ENCODE data around the gene PCYT1B.
"Not testable (repeated sequence)": the region's sequence is repeated elsewhere in the genome, so short reads cannot be mapped to it uniquely, and the experiment has no call there.

Gene PCYT1B

DNA sequence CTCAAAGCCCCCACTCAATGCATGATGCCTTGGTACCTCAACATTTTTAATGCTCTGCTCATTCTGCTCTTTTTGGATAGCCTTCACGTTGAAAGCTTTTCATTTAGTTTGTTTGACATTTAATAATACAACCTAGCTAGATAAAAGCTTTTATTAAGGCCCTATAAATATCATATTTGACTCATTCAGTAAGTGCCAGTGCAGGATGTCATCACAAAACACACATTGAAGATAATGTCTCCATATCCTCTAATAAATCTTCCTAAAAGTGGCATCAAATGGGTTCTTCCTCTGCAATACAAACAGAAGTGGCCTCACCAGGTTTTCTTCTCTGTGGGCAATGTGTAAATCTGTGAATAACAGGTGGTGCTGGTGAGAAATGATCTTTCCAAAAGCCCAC lies 12.0 kb upstream of the PCYT1B start:
- Mint-ChIP-seq H3K36me3 (ENCODE audit: low read depth) (no peaks in the 10 kb centered on the region), H3K4me1 (ENCODE audit: low read depth) (no peaks in the 10 kb centered on the region), H3K9me3 (no peaks in the 10 kb centered on the region), H3K27ac (no peak overlapping the region), H3K27me3 (peaks cover 32% of the 10 kb centered on the region), H3K4me3 (no peak overlapping the region)
- DNase-seq, result no peak

GRCh38 chrX:24658421-24658820 lies 11.3 kb upstream of the PCYT1B start:
- Mint-ChIP-seq H3K4me3 (no peak overlapping the region), H3K36me3 (ENCODE audit: low read depth) (no peaks in the 10 kb centered on the region), H3K27me3 (peaks cover 28% of the 10 kb centered on the region), H3K4me1 (ENCODE audit: low read depth) (no peaks in the 10 kb centered on the region), H3K27ac (no peak overlapping the region), H3K9me3 (no peaks in the 10 kb centered on the region)
- DNase-seq, result no peak

DNA sequence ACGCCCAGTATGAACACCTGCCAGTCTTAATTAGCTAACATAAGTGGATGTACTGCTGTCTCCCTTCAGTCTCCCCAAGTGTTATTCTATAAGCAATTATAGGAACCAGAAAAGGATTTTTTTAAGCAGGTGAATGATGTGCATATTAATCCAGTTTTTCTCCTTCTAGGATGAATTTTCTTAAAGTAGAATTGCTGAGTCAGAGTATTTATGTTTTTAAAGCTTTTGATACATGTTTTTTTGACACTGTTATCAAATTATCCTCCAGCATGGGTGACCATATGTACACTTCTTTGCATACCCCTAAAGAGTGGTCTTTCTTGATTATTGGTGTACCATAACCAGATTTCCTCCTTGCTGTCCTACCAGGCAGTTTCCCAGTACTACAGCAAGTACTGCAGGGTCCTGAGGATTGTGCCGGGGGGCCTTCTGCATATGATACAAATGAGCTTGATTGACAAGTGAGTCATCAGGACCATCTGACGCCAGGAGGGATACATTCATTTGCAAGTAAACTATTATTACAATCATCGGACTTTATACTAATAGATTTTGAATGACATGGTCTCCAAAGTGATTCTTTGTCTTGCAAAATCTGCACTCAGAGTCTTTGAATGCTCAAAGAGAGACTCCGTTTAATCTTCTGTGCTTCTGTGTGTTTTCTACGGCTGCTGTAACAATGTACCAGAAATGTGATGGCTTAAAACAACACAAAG lies 10.7 kb upstream of the PCYT1B start:
- Mint-ChIP-seq H3K36me3 (ENCODE audit: low read depth) (no peaks in the 10 kb centered on the region), H3K27ac (no peak overlapping the region), H3K27me3 (peaks cover 30% of the 10 kb centered on the region), H3K9me3 (no peaks in the 10 kb centered on the region), H3K4me1 (ENCODE audit: low read depth) (no peaks in the 10 kb centered on the region), H3K4me3 (no peak overlapping the region)
- no peak for DNase-seq

DNA sequence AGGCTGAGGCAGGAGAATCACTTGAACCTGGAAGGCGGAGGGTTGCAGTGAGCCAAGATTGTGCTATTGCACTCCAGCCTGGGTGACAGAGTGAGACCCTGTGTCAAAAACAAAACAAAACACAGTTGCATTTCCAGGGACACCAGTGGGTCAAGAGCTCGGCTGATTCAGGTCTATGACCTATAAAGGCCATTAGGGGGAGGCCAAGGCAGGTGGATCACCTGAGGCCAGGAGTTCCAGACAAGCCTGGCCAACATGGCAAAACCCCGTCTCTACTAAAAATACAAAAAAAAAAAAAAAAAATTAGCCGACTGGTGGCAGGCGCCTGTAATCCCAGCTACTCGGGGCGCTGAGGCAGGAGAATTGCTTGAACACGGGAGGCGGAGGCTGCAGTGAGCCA lies 8.5 kb upstream of the PCYT1B start:
- DNase-seq; H3K4me3 Mint-ChIP-seq; H3K36me3 Mint-ChIP-seq (ENCODE audit: low read depth); H3K9me3 Mint-ChIP-seq; H3K27ac Mint-ChIP-seq; H3K4me1 Mint-ChIP-seq (ENCODE audit: low read depth): not testable (repeated sequence)
- H3K27me3 Mint-ChIP-seq, result peaks cover 34% of the 10 kb centered on the region

- Mint-ChIP-seq H3K36me3 (ENCODE audit: low read depth) (no peaks in the 10 kb centered on the region), H3K27me3 (peaks cover 57% of the 10 kb centered on the region), H3K4me3 (no peak overlapping the region)
These were observed 4.6 kb upstream of the PCYT1B start for GRCh38 chrX:24651783-24652182.

GRCh38 chrX:24648495-24648894 lies 1.3 kb upstream of the PCYT1B start:
- Mint-ChIP-seq H3K27me3 (peaks cover 71% of the 10 kb centered on the region), H3K27ac (no peak overlapping the region), H3K4me3 (no peak overlapping the region), H3K9me3 (no peaks in the 10 kb centered on the region), H3K36me3 (ENCODE audit: low read depth) (no peaks in the 10 kb centered on the region), H3K4me1 (ENCODE audit: low read depth) (peaks cover 16% of the 10 kb centered on the region)
- no peak for DNase-seq

More at GRCh38 chrX:24651783-24652182, 4.6 kb upstream of the PCYT1B start:
- Mint-ChIP-seq H3K4me1 (ENCODE audit: low read depth) (peaks cover 10% of the 10 kb centered on the region), H3K27ac (no peak overlapping the region), H3K9me3 (no peaks in the 10 kb centered on the region)
- DNase-seq, result no peak

GRCh38 chrX:24646745-24647182 lies 383 bp downstream of the PCYT1B start:
- H3K9me3 Mint-ChIP-seq, result no peaks in the 10 kb centered on the region
- H3K4me3 Mint-ChIP-seq, result peak overlapping the region; percentile 62
- no peaks in the 10 kb centered on the region for H3K36me3 Mint-ChIP-seq (ENCODE audit: low read depth)
- peaks cover 16% of the 10 kb centered on the region for H3K4me1 Mint-ChIP-seq (ENCODE audit: low read depth)
- DNase-seq, result no peak
- H3K27me3 Mint-ChIP-seq, result peaks cover 65% of the 10 kb centered on the region
- H3K27ac Mint-ChIP-seq, result no peak overlapping the region

DNA sequence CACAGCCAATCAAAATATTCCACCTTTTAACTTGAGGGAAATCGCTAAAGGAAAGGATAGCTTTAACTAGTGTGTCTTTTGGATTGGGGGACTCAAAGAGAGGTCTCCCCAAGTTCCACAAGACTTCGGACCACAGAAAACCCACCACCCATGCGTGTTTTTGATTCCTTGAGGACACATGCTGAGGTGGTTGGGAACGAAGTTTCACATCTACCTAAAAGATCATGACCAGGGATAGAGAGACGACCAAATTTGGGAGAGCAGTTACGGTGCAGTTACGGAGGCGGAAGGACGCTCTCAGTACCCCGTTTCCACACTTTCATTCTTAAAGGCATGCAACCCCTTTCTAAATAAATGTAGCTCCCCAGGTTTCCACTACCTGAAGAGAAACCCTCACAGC lies 1.1 kb downstream of the PCYT1B start:
- no peaks in the 10 kb centered on the region for H3K9me3 Mint-ChIP-seq
- peaks cover 65% of the 10 kb centered on the region for H3K27me3 Mint-ChIP-seq
- no peaks in the 10 kb centered on the region for H3K36me3 Mint-ChIP-seq (ENCODE audit: low read depth)
- no peak overlapping the region for H3K4me3 Mint-ChIP-seq
- DNase-seq, result no peak
- H3K27ac Mint-ChIP-seq, result no peak overlapping the region
- H3K4me1 Mint-ChIP-seq (ENCODE audit: low read depth), result peaks cover 16% of the 10 kb centered on the region

- no peaks in the 10 kb centered on the region for H3K36me3 Mint-ChIP-seq (ENCODE audit: low read depth)
- H3K9me3 Mint-ChIP-seq, result no peaks in the 10 kb centered on the region
- DNase-seq, result no peak
- peaks cover 16% of the 10 kb centered on the region for H3K4me1 Mint-ChIP-seq (ENCODE audit: low read depth)
- H3K27ac Mint-ChIP-seq, result no peak overlapping the region
- H3K27me3 Mint-ChIP-seq, result peaks cover 47% of the 10 kb centered on the region
- H3K4me3 Mint-ChIP-seq, result no peak overlapping the region
These were observed 4.0 kb downstream of the PCYT1B start for GRCh38 chrX:24643116-24643515.

GRCh38 chrX:24629701-24630100 lies 17.4 kb downstream of the PCYT1B start:
- Mint-ChIP-seq H3K4me1 (ENCODE audit: low read depth) (no peaks in the 10 kb centered on the region), H3K9me3 (no peaks in the 10 kb centered on the region), H3K4me3 (no peak overlapping the region), H3K36me3 (ENCODE audit: low read depth) (no peaks in the 10 kb centered on the region), H3K27ac (no peak overlapping the region), H3K27me3 (peaks cover 27% of the 10 kb centered on the region)
- no peak for DNase-seq

DNA sequence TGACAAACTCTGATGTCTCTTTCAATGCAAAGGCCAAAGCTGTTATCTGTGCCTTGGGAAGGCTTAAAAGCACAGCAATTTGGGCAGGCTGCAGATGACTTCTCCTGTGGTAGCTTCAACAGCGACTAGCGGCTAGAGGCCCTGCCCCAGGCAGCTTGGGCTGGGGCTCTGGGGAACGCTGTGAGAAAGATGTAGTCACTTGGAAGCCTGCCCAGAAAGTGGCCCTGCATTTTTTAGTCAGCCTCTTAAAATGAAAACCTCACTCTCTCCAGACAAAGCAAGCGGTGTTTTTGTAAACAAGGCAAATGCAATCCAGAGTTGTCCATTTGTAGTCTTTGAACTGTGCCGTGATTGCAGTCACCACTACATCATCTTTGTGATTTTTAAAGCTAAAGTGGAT lies 27.5 kb downstream of the PCYT1B start:
- peaks cover 21% of the 10 kb centered on the region for H3K27me3 Mint-ChIP-seq
- no peak overlapping the region for H3K4me3 Mint-ChIP-seq
- no peaks in the 10 kb centered on the region for H3K9me3 Mint-ChIP-seq
- DNase-seq, result no peak
- H3K36me3 Mint-ChIP-seq (ENCODE audit: low read depth), result no peaks in the 10 kb centered on the region
- H3K4me1 Mint-ChIP-seq (ENCODE audit: low read depth), result no peaks in the 10 kb centered on the region
- H3K27ac Mint-ChIP-seq, result no peak overlapping the region

- Mint-ChIP-seq H3K4me3 (no peak overlapping the region), H3K27ac (no peak overlapping the region), H3K9me3 (no peaks in the 10 kb centered on the region), H3K4me1 (ENCODE audit: low read depth) (no peaks in the 10 kb centered on the region), H3K27me3 (peaks cover 46% of the 10 kb centered on the region), H3K36me3 (ENCODE audit: low read depth) (no peaks in the 10 kb centered on the region)
- no peak for DNase-seq
These were observed 36.6 kb downstream of the PCYT1B start for GRCh38 chrX:24610516-24610915.

DNA sequence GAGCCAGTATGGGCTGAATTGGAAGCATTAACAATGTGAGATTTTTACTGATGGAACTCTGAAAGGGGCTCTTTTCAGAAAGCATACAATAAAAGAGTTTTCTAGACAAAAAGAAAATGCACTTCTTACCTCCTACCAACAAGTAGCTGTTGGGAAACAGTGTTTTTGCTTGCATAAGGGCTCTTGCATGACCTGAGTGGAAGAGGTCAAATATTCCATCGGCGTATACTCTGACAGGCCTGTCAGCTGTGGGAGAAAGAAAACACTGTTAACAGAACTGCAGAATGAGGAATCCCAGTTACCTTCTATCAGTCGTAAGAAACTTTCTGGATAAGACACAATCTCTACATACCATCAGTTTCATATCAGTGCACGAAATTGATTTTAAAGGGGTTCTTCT lies 39.5 kb downstream of the PCYT1B start:
- Mint-ChIP-seq H3K4me3 (no peak overlapping the region), H3K4me1 (ENCODE audit: low read depth) (no peaks in the 10 kb centered on the region), H3K9me3 (no peaks in the 10 kb centered on the region), H3K27me3 (peaks cover 52% of the 10 kb centered on the region), H3K27ac (no peak overlapping the region), H3K36me3 (ENCODE audit: low read depth) (no peaks in the 10 kb centered on the region)
- no peak for DNase-seq

DNA sequence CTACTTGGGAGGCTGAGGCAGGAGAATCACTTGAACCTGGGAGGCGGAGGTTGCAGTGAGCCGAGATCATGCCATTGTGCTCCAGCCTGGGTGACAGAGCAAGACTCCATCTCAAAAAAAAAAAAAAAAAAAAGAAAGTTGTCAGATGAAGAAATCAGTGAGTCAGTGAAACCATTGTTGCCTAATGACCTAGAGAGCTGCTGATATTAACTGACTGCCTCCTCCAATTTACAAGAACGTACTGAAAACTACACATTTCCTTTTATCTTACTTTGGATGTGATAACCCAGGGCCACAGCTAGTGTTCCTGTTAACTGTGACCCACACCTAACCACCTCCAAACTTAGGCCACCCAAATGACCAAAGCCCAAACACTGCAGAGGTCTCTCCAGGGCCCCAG lies 41.2 kb downstream of the PCYT1B start:
- not testable (repeated sequence) for DNase-seq, H3K4me3 Mint-ChIP-seq
- H3K27me3 Mint-ChIP-seq, result peaks cover 54% of the 10 kb centered on the region

DNA sequence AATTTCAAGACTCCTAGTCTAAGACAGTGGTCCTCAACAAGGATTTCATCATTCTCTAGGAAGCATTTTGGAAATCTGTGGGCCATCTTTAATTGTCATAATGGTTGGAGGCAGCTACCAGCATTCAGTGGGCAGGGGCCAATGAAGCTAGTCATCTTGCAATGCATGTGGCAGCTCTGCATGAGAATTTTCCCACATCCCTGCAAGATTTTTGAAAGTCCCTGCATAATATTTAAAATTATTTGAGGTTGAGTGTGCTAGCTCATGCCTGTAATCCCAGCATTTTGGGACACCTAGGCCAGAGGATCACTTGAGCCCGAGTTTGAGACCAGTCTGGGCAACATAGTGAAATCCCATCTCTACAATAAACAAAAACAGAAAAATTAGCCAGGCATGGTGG lies 44.0 kb downstream of the PCYT1B start:
- Mint-ChIP-seq H3K9me3 (no peaks in the 10 kb centered on the region), H3K36me3 (ENCODE audit: low read depth) (no peaks in the 10 kb centered on the region)

More for the DNA sequence above, 41.2 kb downstream of the PCYT1B start:
- not testable (repeated sequence) for H3K27ac Mint-ChIP-seq; H3K9me3 Mint-ChIP-seq; H3K4me1 Mint-ChIP-seq (ENCODE audit: low read depth); H3K36me3 Mint-ChIP-seq (ENCODE audit: low read depth)

DNA sequence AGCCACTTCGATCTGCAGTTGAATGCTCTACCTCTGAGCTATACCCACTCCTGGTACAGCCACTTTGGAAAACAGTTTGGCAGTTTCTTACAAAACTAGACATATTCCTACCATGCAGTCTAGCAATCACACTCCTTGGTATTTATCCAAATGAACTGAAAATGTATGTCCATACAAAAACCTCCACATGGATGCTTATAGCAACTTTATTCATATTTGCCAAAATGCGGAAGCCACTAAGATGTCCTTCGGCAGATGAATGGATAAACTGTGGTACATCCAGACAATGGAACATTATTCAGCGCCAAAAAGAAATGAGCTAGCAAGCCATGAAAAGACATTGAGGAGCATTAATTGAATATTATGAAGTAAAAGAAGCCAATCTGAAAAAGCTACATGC lies 45.3 kb downstream of the PCYT1B start:
- no peak overlapping the region for H3K27ac Mint-ChIP-seq
- H3K4me1 Mint-ChIP-seq (ENCODE audit: low read depth), result no peaks in the 10 kb centered on the region
- peaks cover 38% of the 10 kb centered on the region for H3K27me3 Mint-ChIP-seq
- no peaks in the 10 kb centered on the region for H3K9me3 Mint-ChIP-seq
- DNase-seq, result no peak
- no peaks in the 10 kb centered on the region for H3K36me3 Mint-ChIP-seq (ENCODE audit: low read depth)
- H3K4me3 Mint-ChIP-seq, result no peak overlapping the region

More for the DNA sequence above, 44.0 kb downstream of the PCYT1B start:
- H3K27me3 Mint-ChIP-seq, result peaks cover 43% of the 10 kb centered on the region
- no peak overlapping the region for H3K4me3 Mint-ChIP-seq
- DNase-seq, result no peak
- H3K27ac Mint-ChIP-seq, result no peak overlapping the region
- H3K4me1 Mint-ChIP-seq (ENCODE audit: low read depth), result no peaks in the 10 kb centered on the region
